Mesendoderm (in vitro differentiated cells): ENCODE data around the gene SYVN1.

Experiments
- DNase-seq: peaks from one replicate; pipeline ENCODE4 v3.0.0; 2013
- H2AK5ac ChIP-seq: 2 replicates; pipeline ENCODE4 v1.6.1; 2013; ENCODE audit warnings: low read length, inconsistent platforms
- H2BK120ac ChIP-seq: 2 replicates; pipeline ENCODE4 v1.6.1; 2013; ENCODE audit warnings: low read depth, mild to moderate bottlenecking, low read length, moderate library complexity, mixed read lengths
- H2BK15ac ChIP-seq: replicated peaks from 2 replicates; pipeline ENCODE4 v1.6.1; 2013; ENCODE audit warnings: low read depth, mild to moderate bottlenecking, moderate library complexity
- H2BK5ac ChIP-seq: 2 replicates; pipeline ENCODE4 v1.6.1; 2013; ENCODE audit warnings: low read length, inconsistent platforms
- H3K18ac ChIP-seq: 2 replicates; pipeline ENCODE4 v1.6.1; 2013; ENCODE audit warnings: mild to moderate bottlenecking, low read length, mixed read lengths
- H3K23ac ChIP-seq: one replicate; pipeline ENCODE4 v1.6.1; 2013; ENCODE audit warnings: low read length
- H3K27ac ChIP-seq: 2 replicates; pipeline ENCODE4 v1.5.1; 2013; ENCODE audit warnings: low read depth, mild to moderate bottlenecking, inconsistent platforms, low read length, moderate library complexity
- H3K27me3 ChIP-seq: 2 replicates; pipeline ENCODE4 v1.6.1; 2013; ENCODE audit warnings: low read length, control low read depth, mild to moderate bottlenecking, inconsistent platforms; ENCODE audit not compliant: insufficient read depth, poor library complexity
- H3K36me3 ChIP-seq: 2 replicates; pipeline ENCODE4 v1.6.1; 2013; ENCODE audit warnings: low read length, inconsistent platforms; ENCODE audit not compliant: control insufficient read depth, insufficient read depth
- H3K4ac ChIP-seq: one replicate; pipeline ENCODE4 v1.6.1; 2013; ENCODE audit warnings: low read depth, mild to moderate bottlenecking, low read length, moderate library complexity
- H3K4me1 ChIP-seq: 2 replicates; pipeline ENCODE4 v1.6.1; 2013; ENCODE audit warnings: low read depth, low read length, inconsistent platforms; ENCODE audit not compliant: control insufficient read depth
- H3K4me2 ChIP-seq: 2 replicates; pipeline ENCODE4 v1.6.1; 2013; ENCODE audit warnings: low read length
- H3K4me3 ChIP-seq: 2 replicates; pipeline ENCODE4 v1.5.1; 2013; ENCODE audit warnings: mild to moderate bottlenecking, low read length
- H3K56ac ChIP-seq: one replicate; pipeline ENCODE4 v1.6.1; 2013; ENCODE audit warnings: low read length
- H3K79me1 ChIP-seq: 2 replicates; pipeline ENCODE4 v1.6.1; 2013; ENCODE audit warnings: low read length, inconsistent platforms
- H3K79me2 ChIP-seq: 2 replicates; pipeline ENCODE4 v1.6.1; 2013; ENCODE audit warnings: mild to moderate bottlenecking, low read length; ENCODE audit not compliant: control insufficient read depth, insufficient read depth
- H3K9ac ChIP-seq: 2 replicates; pipeline ENCODE4 v1.6.1; 2013; ENCODE audit warnings: low read length, inconsistent platforms
- H4K5ac ChIP-seq: one replicate; pipeline ENCODE4 v1.6.1; 2013; ENCODE audit warnings: low read length
- H4K8ac ChIP-seq: one replicate; pipeline ENCODE4 v1.6.1; 2013; ENCODE audit warnings: low read depth, mild to moderate bottlenecking, control low read depth, low read length, moderate library complexity
- WGBS: extraction: QIAGEN DNeasy Blood & Tissue Kit; methylation state at CpG from one replicate; pipeline ENCODE4 v1.1.7; 2013; ENCODE audit warnings: low lambda C conversion rate, missing lambda C conversion rate; ENCODE audit not compliant: insufficient coverage; ENCODE audit errors: extremely low coverage; 5-methylcytosine and 5-hydroxymethylcytosine counted together

SYVN1 gene

GRCh38 chr11:65128182-65129145, 5.9 kb downstream of the SYVN1 start:
- H4K5ac ChIP-seq = no peak overlapping the region
- no peak overlapping the region for H3K18ac ChIP-seq
- H3K27ac ChIP-seq = no peak overlapping the region
- H2BK120ac ChIP-seq = no peak overlapping the region
- H3K56ac ChIP-seq = no peak overlapping the region
- H3K79me2 ChIP-seq = peaks cover 8% of the 10 kb centered on the region
- H2AK5ac ChIP-seq = no peak overlapping the region
- no peaks in the 10 kb centered on the region for H3K27me3 ChIP-seq
- no peak overlapping the region for H4K8ac ChIP-seq
- no peak overlapping the region for H3K4me3 ChIP-seq
- H2BK15ac ChIP-seq = no peak overlapping the region
- H3K4me2 ChIP-seq = no peak overlapping the region
- no peak overlapping the region for H3K23ac ChIP-seq
- peaks cover 14% of the 10 kb centered on the region for H3K79me1 ChIP-seq
- peaks cover 2% of the 10 kb centered on the region for H3K4me1 ChIP-seq
- no peak for DNase-seq
- H3K9ac ChIP-seq = no peak overlapping the region
- no peak overlapping the region for H2BK5ac ChIP-seq
- H3K36me3 ChIP-seq = peaks cover 8% of the 10 kb centered on the region
- no peak overlapping the region for H3K4ac ChIP-seq
- WGBS = no CpG with 5 or more reads among the region's 15 CpGs

GRCh38 chr11:65127473-65128181, 6.7 kb downstream of the SYVN1 start:
- DNase-seq = no peak

GRCh38 chr11:65126624-65127274, 7.6 kb downstream of the SYVN1 start:
- Histone ChIP-seq H3K4me1 (peaks cover 2% of the 10 kb centered on the region), H2BK120ac (no peak overlapping the region), H4K5ac (no peak overlapping the region), H3K36me3 (peaks cover 8% of the 10 kb centered on the region), H2AK5ac (no peak overlapping the region), H3K4ac (no peak overlapping the region), H4K8ac (no peak overlapping the region), H3K79me1 (peaks cover 6% of the 10 kb centered on the region), H3K4me3 (no peak overlapping the region), H2BK15ac (no peak overlapping the region), H3K79me2 (peaks cover 10% of the 10 kb centered on the region), H3K56ac (no peak overlapping the region), H3K9ac (no peak overlapping the region), H2BK5ac (no peak overlapping the region), H3K4me2 (no peak overlapping the region), H3K27me3 (no peaks in the 10 kb centered on the region), H3K18ac (no peak overlapping the region), H3K27ac (no peak overlapping the region), H3K23ac (no peak overlapping the region)
- DNase-seq = no peak
- no CpG with 5 or more reads among the region's 6 CpGs for WGBS

More at GRCh38 chr11:65127473-65128181, 6.7 kb downstream of the SYVN1 start:
- no peak overlapping the region for H2BK5ac ChIP-seq
- no peak overlapping the region for H3K4me2 ChIP-seq
- no peak overlapping the region for H3K4me3 ChIP-seq
- peaks cover 2% of the 10 kb centered on the region for H3K4me1 ChIP-seq
- H3K18ac ChIP-seq = no peak overlapping the region
- H3K27me3 ChIP-seq = no peaks in the 10 kb centered on the region
- no peak overlapping the region for H3K4ac ChIP-seq
- H3K27ac ChIP-seq = no peak overlapping the region
- H2AK5ac ChIP-seq = no peak overlapping the region
- no peak overlapping the region for H3K23ac ChIP-seq
- H3K56ac ChIP-seq = no peak overlapping the region
- H3K9ac ChIP-seq = no peak overlapping the region
- H3K79me2 ChIP-seq = peaks cover 9% of the 10 kb centered on the region
- no CpG with 5 or more reads among the region's 12 CpGs for WGBS
- peaks cover 8% of the 10 kb centered on the region for H3K36me3 ChIP-seq
- no peak overlapping the region for H4K8ac ChIP-seq
- no peak overlapping the region for H2BK120ac ChIP-seq
- H2BK15ac ChIP-seq = no peak overlapping the region
- no peak overlapping the region for H4K5ac ChIP-seq
- peaks cover 11% of the 10 kb centered on the region for H3K79me1 ChIP-seq

DNA sequence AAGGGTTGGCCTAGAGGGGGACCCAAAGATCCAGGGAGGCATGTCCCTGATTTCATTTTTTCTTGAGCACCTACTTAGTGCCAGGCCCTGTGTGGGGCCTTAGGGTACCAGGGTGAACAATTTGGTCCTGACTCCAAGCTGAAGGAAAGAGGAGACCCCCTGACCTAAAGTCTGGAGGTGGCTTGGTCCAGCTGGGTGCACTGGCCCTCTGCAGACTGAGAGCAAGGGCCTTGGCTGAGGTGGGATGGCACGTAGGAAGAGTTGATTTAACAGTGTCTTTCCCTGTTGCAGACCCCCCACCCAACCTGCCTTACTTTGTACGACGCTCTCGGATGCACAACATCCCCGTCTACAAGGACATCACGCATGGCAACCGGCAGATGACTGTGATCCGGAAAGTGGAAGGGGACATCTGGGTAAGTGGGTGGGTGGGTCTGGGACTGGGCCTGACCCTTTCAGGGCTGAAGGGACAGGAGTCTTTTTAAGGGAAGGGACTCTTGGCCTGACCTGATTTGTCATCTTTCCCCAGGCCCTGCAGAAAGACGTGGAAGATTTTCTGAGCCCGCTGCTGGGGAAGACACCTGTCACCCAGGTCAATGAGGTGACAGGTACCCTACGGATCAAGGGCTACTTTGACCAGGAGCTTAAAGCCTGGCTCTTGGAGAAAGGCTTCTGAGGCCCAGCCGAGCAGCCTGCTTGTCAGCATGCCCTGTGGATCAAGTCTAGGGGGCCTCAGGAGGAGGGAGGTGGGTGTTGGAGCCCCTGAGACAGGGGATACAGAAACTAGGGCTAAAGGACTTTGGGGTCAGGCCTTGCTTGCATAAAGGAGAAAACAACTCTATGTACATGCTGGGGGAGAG, 8.9 kb downstream of the SYVN1 start:
- Histone ChIP-seq H3K9ac (no peak overlapping the region), H3K56ac (no peak overlapping the region), H3K79me1 (peaks cover 17% of the 10 kb centered on the region), H3K79me2 (peaks cover 23% of the 10 kb centered on the region), H2BK15ac (no peak overlapping the region), H4K5ac (no peak overlapping the region), H3K23ac (no peak overlapping the region), H3K27ac (no peak overlapping the region), H3K4ac (no peak overlapping the region), H3K18ac (no peak overlapping the region), H4K8ac (no peak overlapping the region), H2BK5ac (no peak overlapping the region), H3K4me2 (no peak overlapping the region), H2AK5ac (no peak overlapping the region), H3K36me3 (peaks cover 14% of the 10 kb centered on the region), H3K4me1 (peaks cover 4% of the 10 kb centered on the region), H2BK120ac (no peak overlapping the region), H3K4me3 (no peak overlapping the region), H3K27me3 (no peaks in the 10 kb centered on the region)
- WGBS = no CpG with 5 or more reads among the region's 12 CpGs
- DNase-seq = no peak

GRCh38 chr11:65124480-65125196, 9.7 kb downstream of the SYVN1 start:
- H3K18ac ChIP-seq = no peak overlapping the region
- no peak overlapping the region for H3K23ac ChIP-seq
- no peak overlapping the region for H2AK5ac ChIP-seq
- peaks cover 4% of the 10 kb centered on the region for H3K4me1 ChIP-seq
- peaks cover 28% of the 10 kb centered on the region for H3K79me2 ChIP-seq
- no peaks in the 10 kb centered on the region for H3K27me3 ChIP-seq
- H3K4me3 ChIP-seq = no peak overlapping the region
- H3K9ac ChIP-seq = no peak overlapping the region
- DNase-seq = no peak
- WGBS = no CpG with 5 or more reads among the region's 5 CpGs
- H3K4me2 ChIP-seq = no peak overlapping the region
- H2BK15ac ChIP-seq = no peak overlapping the region
- H2BK5ac ChIP-seq = no peak overlapping the region
- no peak overlapping the region for H3K4ac ChIP-seq
- peaks cover 23% of the 10 kb centered on the region for H3K79me1 ChIP-seq
- peaks cover 19% of the 10 kb centered on the region for H3K36me3 ChIP-seq
- H3K27ac ChIP-seq = no peak overlapping the region
- H4K5ac ChIP-seq = no peak overlapping the region
- no peak overlapping the region for H4K8ac ChIP-seq
- H3K56ac ChIP-seq = no peak overlapping the region
- no peak overlapping the region for H2BK120ac ChIP-seq
